NOMO-1 treated with DMSO at 0.1 percent for 48 hours (cell line): ENCODE results near the gene SLC31A1.

Experiments used
- DNase-seq: peaks from one replicate; lab custom pipeline; 2025; ENCODE audit not compliant: unreplicated experiment; lab: John Stamatoyannopoulos, UW

Gene SLC31A1

DNA sequence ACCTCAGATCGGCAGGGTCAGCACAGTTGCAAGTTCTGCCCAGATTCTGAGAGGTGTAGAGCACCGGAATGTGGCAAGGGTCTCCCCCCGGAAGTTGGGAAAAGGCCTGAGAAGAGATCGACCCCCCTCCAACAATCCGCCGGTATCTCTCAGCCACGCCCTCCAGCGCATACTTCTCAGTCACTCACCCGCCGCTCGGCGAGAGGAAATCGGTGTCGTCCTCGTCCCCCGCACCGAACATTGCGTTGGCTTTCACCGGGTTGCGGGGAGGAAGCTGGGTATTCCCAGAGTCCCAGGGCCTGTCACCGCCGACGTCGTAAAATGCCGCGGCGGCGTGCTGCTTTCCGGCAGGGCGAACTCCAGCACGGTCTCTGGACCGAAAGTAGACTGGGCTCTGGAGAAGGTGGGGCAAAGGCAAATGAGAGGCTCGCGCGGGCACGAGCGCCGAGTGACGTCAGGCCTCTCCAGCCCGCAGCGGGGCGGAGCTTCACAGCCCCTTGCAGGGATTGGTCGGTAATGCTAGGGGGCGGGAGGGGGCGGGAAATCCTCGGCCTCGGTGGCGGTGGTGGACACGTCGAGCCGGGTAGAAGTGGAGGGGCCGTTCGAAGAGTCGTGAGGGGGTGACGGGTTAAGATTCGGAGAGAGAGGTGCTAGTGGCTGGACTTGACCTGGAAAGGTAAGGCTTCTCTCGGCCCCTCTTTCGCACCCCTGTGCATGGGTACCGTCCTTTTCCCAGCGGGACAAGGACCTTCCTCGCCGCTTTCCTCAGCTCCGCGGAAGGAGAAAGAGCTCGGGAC, at the start of gene SLC31A1, which contains the start of gene FKBP15:
TSS of gene SLC31A1 (plus strand) at position 542 of the 797 bp plus-strand sequence. CDS start 34,605 bp downstream, outside the sequence.
TSS of gene FKBP15 (minus strand) at position 275 of the 797 bp plus-strand sequence. CDS start at position 241, 34 bp downstream.
- DNase-seq: peak; percentile 97

- no peak for DNase-seq
Observed at GRCh38 chr9:113173341-113173740, 48.0 kb upstream of the SLC31A1 start.

- no peak for DNase-seq
Observed at GRCh38 chr9:113176803-113177202, 44.5 kb upstream of the SLC31A1 start.

- no peak for DNase-seq
Observed at GRCh38 chr9:113177251-113177650, 44.1 kb upstream of the SLC31A1 start.

GRCh38 chr9:113178087-113178486, 43.3 kb upstream of the SLC31A1 start:
- DNase-seq: no peak

- DNase-seq: no peak
Observed at GRCh38 chr9:113179839-113180238, 41.5 kb upstream of the SLC31A1 start.

- DNase-seq: no peak
Observed at GRCh38 chr9:113181165-113181564, 40.2 kb upstream of the SLC31A1 start.

GRCh38 chr9:113183956-113184488, 37.3 kb upstream of the SLC31A1 start:
- DNase-seq: no peak

DNA sequence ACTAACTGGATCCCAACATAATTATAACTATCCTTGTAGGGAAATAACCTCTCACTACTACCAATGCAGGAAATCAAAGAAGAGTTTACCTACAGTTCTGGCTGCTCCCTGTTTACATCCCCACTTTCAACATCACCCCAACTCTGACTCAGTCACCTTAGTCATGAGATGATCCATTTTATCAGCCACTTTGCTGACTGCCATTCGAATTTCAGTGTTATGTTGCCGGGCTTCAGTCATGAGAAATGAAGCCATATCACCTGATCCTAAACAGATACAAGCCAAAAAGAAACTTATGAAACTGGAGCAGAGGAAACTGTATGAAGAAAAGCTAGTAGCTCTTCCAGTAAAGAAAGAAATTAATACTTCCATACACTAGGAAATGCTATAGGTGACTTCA, 36.8 kb upstream of the SLC31A1 start:
- DNase-seq: no peak

GRCh38 chr9:113185271-113185670, 36.1 kb upstream of the SLC31A1 start:
- DNase-seq: no peak

GRCh38 chr9:113186137-113186755, 35.1 kb upstream of the SLC31A1 start:
- no peak for DNase-seq

GRCh38 chr9:113187929-113188595, 33.3 kb upstream of the SLC31A1 start:
- peak; percentile 83 for DNase-seq

- DNase-seq: no peak
Observed at GRCh38 chr9:113192455-113192854, 28.9 kb upstream of the SLC31A1 start.

- no peak for DNase-seq
Observed at GRCh38 chr9:113199683-113200329, 21.5 kb upstream of the SLC31A1 start.

GRCh38 chr9:113205432-113205831, 15.9 kb upstream of the SLC31A1 start:
- DNase-seq: no peak

GRCh38 chr9:113205861-113206260, 15.5 kb upstream of the SLC31A1 start:
- peak; percentile 75 for DNase-seq

DNA sequence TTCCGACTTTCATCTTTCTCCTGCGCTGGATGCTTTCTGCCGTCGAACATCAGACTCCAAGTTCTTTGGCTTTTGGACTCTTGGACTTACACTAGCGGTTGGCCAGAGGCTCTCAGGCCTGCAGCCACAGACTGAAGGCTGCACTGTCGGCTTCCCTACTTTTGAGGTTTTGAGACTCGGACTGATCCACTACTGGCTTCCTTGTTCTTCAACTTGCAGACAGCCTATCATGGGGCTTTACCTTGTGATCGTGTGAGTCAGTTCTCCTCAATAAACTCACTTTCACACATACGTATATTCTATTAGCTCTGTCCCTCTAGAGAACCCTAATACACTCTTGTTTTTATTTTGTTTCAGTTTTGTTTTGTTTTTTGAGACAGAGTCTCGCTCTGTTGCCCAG, 10.5 kb upstream of the SLC31A1 start:
- DNase-seq: no peak

- DNase-seq: no peak
Observed at GRCh38 chr9:113215132-113215531, 6.2 kb upstream of the SLC31A1 start.

- DNase-seq: no peak
Observed at GRCh38 chr9:113216406-113216805, 4.9 kb upstream of the SLC31A1 start.

DNA sequence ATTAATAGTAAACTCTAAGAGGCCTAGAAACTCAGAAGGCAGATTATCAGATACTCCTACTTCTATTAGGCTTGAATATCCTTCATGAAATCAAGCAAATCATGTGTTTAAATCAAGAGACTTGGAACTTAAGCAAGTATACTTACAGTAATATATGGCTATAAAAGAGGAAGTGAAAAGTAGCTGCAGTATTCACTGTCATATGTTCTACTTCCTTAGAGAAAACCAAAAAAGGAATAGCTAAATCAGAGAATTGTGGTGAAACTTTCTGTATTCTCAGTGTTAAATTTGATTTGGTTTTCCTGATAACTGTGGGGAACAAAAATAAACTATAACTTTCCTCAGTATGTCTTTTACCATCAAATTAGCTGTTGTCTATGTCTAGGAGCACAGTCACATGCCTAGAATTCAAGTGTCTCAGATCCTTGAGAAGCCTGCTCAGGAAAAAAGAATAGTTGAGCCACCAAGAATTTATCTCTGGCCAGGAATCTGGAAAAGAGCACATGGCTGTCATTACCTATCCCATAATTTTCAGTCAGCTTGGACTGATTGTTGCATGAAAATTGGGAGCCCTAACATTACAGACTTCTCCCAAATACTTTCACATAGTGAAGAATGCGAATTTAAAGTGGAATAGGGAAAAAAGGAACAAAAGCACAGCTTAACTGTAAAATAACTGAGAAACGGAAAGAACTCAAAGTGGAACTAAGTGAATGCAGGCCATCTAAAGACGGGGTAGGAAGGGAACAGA, 2.0 kb upstream of the SLC31A1 start:
- peak; percentile 93 for DNase-seq
